Smooth muscle cell (in vitro differentiated cells): ENCODE measurements around the gene MDM2. TPM values are rescaled to one million over a fixed set of nuclear protein-coding genes. Genes with fewer than 3 reads are reported as not detected.
A peak's percentile ranks its signal among the peaks of the same experiment; 100 is the strongest.
"Not testable (repeated sequence)": the region's sequence is repeated elsewhere in the genome, so short reads cannot be mapped to it uniquely, and the experiment has no call there.

Source experiments
- DNase-seq: peaks from one replicate; lab custom pipeline; 2025; ENCODE audit not compliant: unreplicated experiment; lab: John Stamatoyannopoulos, UW
- H2AFZ ChIP-seq: fragments of 200-600 bp; sonication (generic); 2 replicates; pipeline ENCODE4 v1.6.0; 2016; ENCODE audit warnings: antibody characterized with exemption, low read depth, mild to moderate bottlenecking
- H3F3A ChIP-seq: fragments of 200-600 bp; sonication (generic); 2 replicates; pipeline ENCODE4 v1.6.0; 2017; ENCODE audit warnings: antibody characterized with exemption, low read depth
- H3K27ac ChIP-seq: fragments of 200-600 bp; sonication (generic); 2 replicates; pipeline ENCODE4 v1.5.1; 2016; ENCODE audit warnings: low read depth, mild to moderate bottlenecking
- H3K27me3 ChIP-seq: fragments of 200-600 bp; sonication (generic); 2 replicates; pipeline ENCODE4 v1.6.1; 2016; ENCODE audit warnings: low read depth, mild to moderate bottlenecking
- H3K36me3 ChIP-seq: fragments of 200-600 bp; sonication (generic); 2 replicates; pipeline ENCODE4 v1.5.1; 2016; ENCODE audit warnings: low read depth
- H3K4me1 ChIP-seq: fragments of 200-600 bp; sonication (generic); 2 replicates; pipeline ENCODE4 v1.5.1; 2016; ENCODE audit warnings: low read depth
- H3K4me2 ChIP-seq: fragments of 200-600 bp; sonication (generic); 2 replicates; pipeline ENCODE4 v1.6.0; 2016; ENCODE audit warnings: mild to moderate bottlenecking
- H3K4me3 ChIP-seq: fragments of 200-600 bp; sonication (generic); 2 replicates; pipeline ENCODE4 v1.5.1; 2016; ENCODE audit warnings: mild to moderate bottlenecking
- H3K79me2 ChIP-seq: fragments of 200-600 bp; sonication (generic); 2 replicates; pipeline ENCODE4 v1.6.0; 2016; ENCODE audit warnings: low read depth, mild to moderate bottlenecking
- H3K9ac ChIP-seq: fragments of 200-600 bp; sonication (generic); 2 replicates; pipeline ENCODE4 v1.6.0; 2016; ENCODE audit warnings: low read depth
- H3K9me3 ChIP-seq: fragments of 200-600 bp; sonication (generic); replicated peaks from 2 replicates; pipeline ENCODE4 v1.5.1; 2016; ENCODE audit warnings: low read depth
- H4K20me1 ChIP-seq: fragments of 200-600 bp; sonication (generic); 2 replicates; pipeline ENCODE4 v1.6.0; 2016; ENCODE audit warnings: low read depth
- CTCF ChIP-seq: fragments of 200-600 bp; sonication (generic); IDR thresholded peaks from 2 replicates; pipeline ENCODE4 v1.5.1; 2017; ENCODE audit warnings: borderline replicate concordance, mild to moderate bottlenecking, antibody characterized with exemption; ENCODE audit not compliant: insufficient read depth, poor library complexity, severe bottlenecking
- WGBS: methylation state at CpG from one replicate; pipeline ENCODE4 v1.1.7; 2016; ENCODE audit warnings: low lambda C conversion rate; 5-methylcytosine and 5-hydroxymethylcytosine counted together
- polyA plus RNA-seq: library from polyadenylated mRNA; unstranded; fragments of >200 nt; fragmentation: Nextera tagmentation; extraction: Ambion mirVana; gene quantifications from 2 replicates; pipeline ENCODE4 v1.2.1, GENCODE V29; 2016
- total RNA-seq: library from RNA; depleted of rRNA; stranded (reverse); fragments of >200 nt; gene quantifications from 2 replicates; pipeline ENCODE4 v1.2.3, GENCODE V29; 2014

The MDM2 gene
- total and polyA plus RNA-seq, 2 experiments from 2014 or later = 43.4 to 189 TPM

- no peak for TF ChIP-seq CTCF
- no peak overlapping the region for H3K4me3 ChIP-seq
- peaks cover 9% of the 10 kb centered on the region for H4K20me1 ChIP-seq
- H3K36me3 ChIP-seq = no peaks in the 10 kb centered on the region
- H3K27ac ChIP-seq = peak overlapping the region; percentile 23
- H3K9ac ChIP-seq = no peak overlapping the region
- DNase-seq = no peak
- no peak overlapping the region for H3K4me2 ChIP-seq
- H3K4me1 ChIP-seq = peaks cover 6% of the 10 kb centered on the region
- no peak overlapping the region for H2AFZ ChIP-seq
- H3F3A ChIP-seq = peaks cover 8% of the 10 kb centered on the region
- WGBS = 82% methylated on average over 32 of the region's 32 CpGs
- H3K9me3 ChIP-seq = no peaks in the 10 kb centered on the region
- no peaks in the 10 kb centered on the region for H3K27me3 ChIP-seq
- peaks cover 10% of the 10 kb centered on the region for H3K79me2 ChIP-seq
Observed at GRCh38 chr12:68804657-68805591, 3.1 kb upstream of the MDM2 start.

GRCh38 chr12:68805592-68806120 lies 2.3 kb upstream of the MDM2 start:
- DNase-seq = no peak

GRCh38 chr12:68806488-68807237 lies 1.3 kb upstream of the MDM2 start:
- Histone ChIP-seq H3K36me3 (no peaks in the 10 kb centered on the region), H3K9me3 (no peaks in the 10 kb centered on the region), H3K4me3 (peak overlapping the region; percentile 73), H3K27ac (no peak overlapping the region), H3F3A (peaks cover 8% of the 10 kb centered on the region), H3K27me3 (no peaks in the 10 kb centered on the region), H4K20me1 (peaks cover 27% of the 10 kb centered on the region), H3K4me1 (peaks cover 6% of the 10 kb centered on the region), H3K4me2 (peak overlapping the region; percentile 98), H2AFZ (peak overlapping the region; percentile 15), H3K79me2 (peaks cover 27% of the 10 kb centered on the region), H3K9ac (no peak overlapping the region)
- TF ChIP-seq CTCF = no peak
- 89% methylated on average over 18 of the region's 18 CpGs for WGBS
- no peak for DNase-seq

More at GRCh38 chr12:68805592-68806120, 2.3 kb upstream of the MDM2 start:
- Histone ChIP-seq H3K4me3 (no peak overlapping the region), H3K4me1 (peaks cover 6% of the 10 kb centered on the region), H3K9ac (no peak overlapping the region), H3K79me2 (peaks cover 17% of the 10 kb centered on the region), H3F3A (peaks cover 8% of the 10 kb centered on the region), H4K20me1 (peaks cover 17% of the 10 kb centered on the region), H3K27me3 (no peaks in the 10 kb centered on the region), H3K9me3 (no peaks in the 10 kb centered on the region), H3K36me3 (no peaks in the 10 kb centered on the region), H3K27ac (peak overlapping the region; percentile 23), H2AFZ (no peak overlapping the region), H3K4me2 (no peak overlapping the region)
- no peak for TF ChIP-seq CTCF
- WGBS = 75% methylated on average over 7 of the region's 7 CpGs

- 31% methylated on average over 10 of the region's 10 CpGs for WGBS
- H4K20me1 ChIP-seq = peaks cover 32% of the 10 kb centered on the region
- not testable (repeated sequence) for H3K27me3 ChIP-seq, H3F3A ChIP-seq, H3K36me3 ChIP-seq, H3K4me1 ChIP-seq, H3K9ac ChIP-seq, H3K9me3 ChIP-seq, DNase-seq
- H3K27ac ChIP-seq = peak overlapping the region; percentile 99
- H3K4me3 ChIP-seq = peak overlapping the region; percentile 73
- peak overlapping the region; percentile 98 for H3K4me2 ChIP-seq
- peaks cover 33% of the 10 kb centered on the region for H3K79me2 ChIP-seq
- peak overlapping the region; percentile 94 for H2AFZ ChIP-seq
Observed at GRCh38 chr12:68807274-68807575, 752 bp upstream of the MDM2 start.
